PFSK-1 (cell line): ENCODE measurements around the gene OR4D9.
A peak's percentile ranks its signal among the peaks of the same experiment; 100 is the strongest.

Experiments used
- FOXP2 ChIP-seq: optimal IDR thresholded peaks from 2 replicates; pipeline ENCODE3; 2011; ENCODE audit warnings: borderline replicate concordance, control low read depth, inconsistent platforms; ENCODE audit not compliant: insufficient read depth; ENCODE audit errors: extremely low read length, extremely low read depth
- POLR2AphosphoS5 ChIP-seq: IDR thresholded peaks from 2 replicates; pipeline ENCODE4 v1.6.1; 2012; ENCODE audit warnings: low read depth, mild to moderate bottlenecking, control low read depth, low read length, moderate library complexity
- REST ChIP-seq, 2 experiments: IDR thresholded peaks; 2 replicates each; pipeline versions ENCODE4 v1.6.1 to v1.8.0; 2011 to 2012; ENCODE audit warnings: low read depth in 2 of 2, low read length in 2 of 2, control low read depth in 1 of 2, inconsistent platforms in 1 of 2, mild to moderate bottlenecking in 1 of 2, moderate library complexity in 1 of 2; ENCODE audit not compliant: insufficient read depth in 1 of 2
- SIN3A ChIP-seq: IDR thresholded peaks from 2 replicates; pipeline ENCODE4 v1.6.1; 2012; ENCODE audit warnings: mild to moderate bottlenecking, low read length, moderate library complexity, borderline replicate concordance; ENCODE audit not compliant: insufficient read depth
- TAF1 ChIP-seq: IDR thresholded peaks from 2 replicates; pipeline ENCODE4 v1.6.1; 2012; ENCODE audit warnings: low read length, control low read depth, borderline replicate concordance; ENCODE audit not compliant: insufficient read depth

The OR4D9 gene

GRCh38 chr11:59560702-59561473 is 49.5 kb downstream of the OR4D9 start:
- TF ChIP-seq TAF1 = no peak
- no peak for TF ChIP-seq REST (IDR thresholded peaks at IDR 0.05; ENCODE audit: insufficient read depth in 1 of 2, low read depth in 2 of 2, low read length in 2 of 2)
- TF ChIP-seq FOXP2 = no peak
- 0 out of 2 replicates have a peak, but pooled peaks have one; percentile 49 for TF ChIP-seq POLR2AphosphoS5
- peak; percentile 95; the same call in 1 of the 2 replicates for TF ChIP-seq SIN3A

- TF ChIP-seq POLR2AphosphoS5 (no peak), TAF1 (no peak), REST (IDR thresholded peaks at IDR 0.05; ENCODE audit: insufficient read depth in 1 of 2, low read depth in 2 of 2, low read length in 2 of 2) (no peak), FOXP2 (no peak), SIN3A (no peak)
Observed at GRCh38 chr11:59562292-59562691, 51.0 kb downstream of the OR4D9 start.
